GM19238 (cell line): ENCODE results near the gene ANKRD36C.
"Not testable (repeated sequence)": the region's sequence is repeated elsewhere in the genome, so short reads cannot be mapped to it uniquely, and the experiment has no call there.

Experiments used
- DNase-seq: peaks from one replicate; pipeline ENCODE4 v3.0.0; 2011; ENCODE audit warnings: low spot score; ENCODE audit not compliant: insufficient read length

The ANKRD36C gene

DNA sequence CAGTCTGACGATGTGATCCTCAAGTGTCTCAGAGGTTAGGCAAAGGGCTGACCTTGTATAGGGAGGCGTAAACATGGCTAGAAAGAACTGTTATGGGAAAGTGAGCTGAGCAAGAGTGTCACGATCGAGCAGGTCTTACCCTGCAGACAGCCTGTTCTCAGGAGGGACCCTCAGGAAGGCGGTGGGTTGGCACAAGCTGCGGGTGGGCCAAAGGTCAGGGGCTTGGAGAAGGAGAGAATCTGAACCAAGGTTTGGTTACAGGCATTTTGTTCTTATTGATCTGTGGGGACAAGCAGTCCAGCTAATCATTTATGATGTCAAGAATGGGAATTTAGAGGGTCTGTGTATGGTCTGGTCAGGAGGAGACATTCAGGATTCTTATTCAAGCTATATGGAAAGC is 16.4 kb upstream of the ANKRD36C start:
- DNase-seq, result not testable (repeated sequence)

GRCh38 chr2:96006248-96006647 is 14.6 kb upstream of the ANKRD36C start:
- not testable (repeated sequence) for DNase-seq

GRCh38 chr2:95992520-95993272 is 1.1 kb upstream of the ANKRD36C start:
- DNase-seq, result not testable (repeated sequence)

GRCh38 chr2:95992102-95992501 is 478 bp upstream of the ANKRD36C start:
- DNase-seq, result not testable (repeated sequence)

- not testable (repeated sequence) for DNase-seq
Measured at GRCh38 chr2:95990884-95991283, 740 bp downstream of the ANKRD36C start.

GRCh38 chr2:95951662-95952061 is 40.0 kb downstream of the ANKRD36C start:
- not testable (repeated sequence) for DNase-seq

DNA sequence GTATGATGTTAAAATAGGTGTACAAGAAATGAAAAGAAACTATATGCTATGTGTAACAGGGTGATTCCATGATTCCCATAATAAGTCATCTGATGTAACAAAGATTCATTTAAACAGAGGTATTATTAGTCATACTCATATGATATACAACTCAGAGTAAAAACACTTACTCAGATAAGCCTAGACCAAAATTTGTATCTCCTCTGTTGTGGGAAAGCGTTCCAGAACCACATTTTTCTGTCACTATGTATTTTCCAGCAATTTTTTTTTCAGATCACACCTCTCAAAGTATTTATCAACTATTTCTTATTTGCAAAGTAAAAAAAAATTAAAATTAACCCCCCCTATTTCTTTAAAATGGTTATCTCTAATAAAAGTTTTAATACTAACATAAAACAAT is 43.6 kb downstream of the ANKRD36C start:
- DNase-seq, result not testable (repeated sequence)

GRCh38 chr2:95939947-95940346 is 51.7 kb downstream of the ANKRD36C start:
- not testable (repeated sequence) for DNase-seq

GRCh38 chr2:95930740-95931139 is 60.9 kb downstream of the ANKRD36C start:
- not testable (repeated sequence) for DNase-seq

GRCh38 chr2:95917007-95917406 is 74.6 kb downstream of the ANKRD36C start:
- not testable (repeated sequence) for DNase-seq

- not testable (repeated sequence) for DNase-seq
Measured at GRCh38 chr2:95915131-95915530, 76.5 kb downstream of the ANKRD36C start.

GRCh38 chr2:95911431-95911830 is 80.2 kb downstream of the ANKRD36C start:
- DNase-seq, result not testable (repeated sequence)

GRCh38 chr2:95894443-95894842 is 97.2 kb downstream of the ANKRD36C start:
- DNase-seq, result not testable (repeated sequence)

GRCh38 chr2:95867929-95868328 is 123.7 kb downstream of the ANKRD36C start:
- not testable (repeated sequence) for DNase-seq

GRCh38 chr2:95867047-95867677 is 124.5 kb downstream of the ANKRD36C start:
- DNase-seq, result not testable (repeated sequence)

- not testable (repeated sequence) for DNase-seq
Measured at GRCh38 chr2:95862121-95862520, 129.5 kb downstream of the ANKRD36C start.

GRCh38 chr2:95836151-95836550 is 155.5 kb downstream of the ANKRD36C start:
- no peak for DNase-seq

- not testable (repeated sequence) for DNase-seq
Measured at GRCh38 chr2:95834077-95835013, 157.3 kb downstream of the ANKRD36C start.

DNA sequence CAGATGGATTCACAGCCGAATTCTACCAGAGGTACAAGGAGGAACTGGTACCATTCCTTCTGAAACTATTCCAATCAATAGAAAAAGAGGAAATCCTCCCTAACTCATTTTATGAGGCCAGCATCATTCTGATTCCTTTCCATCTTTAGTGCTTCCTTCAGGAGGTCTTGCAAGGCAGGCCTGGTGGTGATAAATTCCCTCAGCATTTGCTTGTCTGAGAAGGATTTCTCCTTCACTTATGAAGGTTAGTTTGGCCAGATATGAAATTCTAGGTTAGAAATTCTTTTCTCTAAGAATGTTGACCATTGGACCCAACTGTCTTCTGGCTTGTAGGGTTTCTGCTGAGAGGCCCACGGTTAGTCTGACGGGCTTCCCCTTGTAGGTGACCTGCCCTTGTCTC is 167.4 kb downstream of the ANKRD36C start:
- DNase-seq, result not testable (repeated sequence)

DNA sequence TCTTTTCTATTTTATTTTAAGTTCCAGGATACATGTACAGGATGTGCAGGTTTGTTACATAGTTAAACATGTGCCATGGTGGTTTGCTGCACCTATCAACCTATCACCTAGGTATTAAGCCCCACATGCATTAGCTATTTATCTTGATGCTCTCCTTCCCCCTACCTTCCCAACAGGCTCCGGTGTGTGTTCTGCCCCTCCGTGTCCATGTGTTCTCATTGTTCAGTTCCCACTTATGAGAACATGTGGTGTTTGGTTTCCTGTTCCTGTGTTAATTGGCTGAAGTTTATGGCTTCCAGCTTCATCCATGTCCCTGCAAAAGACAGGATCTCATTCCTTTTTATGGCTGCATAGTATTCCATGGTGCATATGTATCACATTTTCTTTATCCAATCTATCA is 174.1 kb downstream of the ANKRD36C start:
- DNase-seq, result not testable (repeated sequence)

- not testable (repeated sequence) for DNase-seq
Measured at GRCh38 chr2:95813311-95813710, 178.3 kb downstream of the ANKRD36C start.
